ENCODE results near the gene HS6ST1.

HS6ST1 gene

DNA sequence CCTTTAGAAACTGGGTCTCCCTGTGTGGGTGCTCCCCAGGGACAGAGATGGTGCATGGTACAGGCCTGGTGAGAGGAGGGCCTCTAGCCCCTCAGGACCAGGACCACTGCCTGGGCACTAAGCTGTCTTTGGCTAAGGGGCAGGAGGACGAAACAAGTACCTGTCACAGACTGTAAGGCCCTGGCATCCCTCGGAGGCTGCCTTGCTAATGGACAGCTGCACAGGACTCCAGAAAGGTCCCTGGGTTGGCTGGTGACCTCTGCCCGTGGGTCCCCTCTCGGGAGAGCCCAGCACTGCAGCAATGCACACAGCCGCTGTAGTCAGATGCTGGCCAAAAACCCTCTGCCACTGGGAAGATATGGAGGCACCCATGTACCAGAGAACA, 14.3 kb downstream of the HS6ST1 start:
- Mint-ChIP-seq H3K4me3 (no peak overlapping the region), H3K4me1 (ENCODE audit: low read depth) (no peaks in the 10 kb centered on the region), H3K27ac (no peak overlapping the region)

DNA sequence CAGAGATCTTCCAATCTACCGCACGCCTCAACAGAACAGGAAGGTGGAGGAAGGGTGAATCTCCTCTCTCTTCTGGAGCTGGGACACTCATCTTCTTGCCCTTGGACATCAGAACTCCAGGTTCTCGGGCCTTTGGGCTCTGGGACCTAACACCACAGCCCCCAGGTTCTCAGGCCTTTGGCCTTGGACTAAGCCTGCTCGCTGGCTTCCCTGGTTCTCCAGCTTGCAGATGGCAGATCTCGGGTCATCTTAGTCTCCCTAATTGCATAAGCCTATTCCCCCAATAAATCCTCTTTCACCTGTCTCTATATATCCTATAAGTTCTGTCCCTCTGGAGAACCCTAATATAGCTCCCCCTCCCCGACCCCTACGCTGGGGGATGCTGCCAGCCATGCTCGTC, 14.8 kb downstream of the HS6ST1 start:
- H3K36me3 Mint-ChIP-seq (ENCODE audit: low read depth), result no peaks in the 10 kb centered on the region
- H3K27ac Mint-ChIP-seq, result no peak overlapping the region
- no peak overlapping the region for H3K4me3 Mint-ChIP-seq
- no peaks in the 10 kb centered on the region for H3K27me3 Mint-ChIP-seq (ENCODE audit: low read depth)
- H3K9me3 Mint-ChIP-seq, result no peaks in the 10 kb centered on the region
- H3K4me1 Mint-ChIP-seq (ENCODE audit: low read depth), result no peaks in the 10 kb centered on the region

More for the DNA sequence above, 14.3 kb downstream of the HS6ST1 start:
- H3K36me3 Mint-ChIP-seq (ENCODE audit: low read depth), result no peaks in the 10 kb centered on the region
- no peaks in the 10 kb centered on the region for H3K27me3 Mint-ChIP-seq (ENCODE audit: low read depth)
- H3K9me3 Mint-ChIP-seq, result no peaks in the 10 kb centered on the region

DNA sequence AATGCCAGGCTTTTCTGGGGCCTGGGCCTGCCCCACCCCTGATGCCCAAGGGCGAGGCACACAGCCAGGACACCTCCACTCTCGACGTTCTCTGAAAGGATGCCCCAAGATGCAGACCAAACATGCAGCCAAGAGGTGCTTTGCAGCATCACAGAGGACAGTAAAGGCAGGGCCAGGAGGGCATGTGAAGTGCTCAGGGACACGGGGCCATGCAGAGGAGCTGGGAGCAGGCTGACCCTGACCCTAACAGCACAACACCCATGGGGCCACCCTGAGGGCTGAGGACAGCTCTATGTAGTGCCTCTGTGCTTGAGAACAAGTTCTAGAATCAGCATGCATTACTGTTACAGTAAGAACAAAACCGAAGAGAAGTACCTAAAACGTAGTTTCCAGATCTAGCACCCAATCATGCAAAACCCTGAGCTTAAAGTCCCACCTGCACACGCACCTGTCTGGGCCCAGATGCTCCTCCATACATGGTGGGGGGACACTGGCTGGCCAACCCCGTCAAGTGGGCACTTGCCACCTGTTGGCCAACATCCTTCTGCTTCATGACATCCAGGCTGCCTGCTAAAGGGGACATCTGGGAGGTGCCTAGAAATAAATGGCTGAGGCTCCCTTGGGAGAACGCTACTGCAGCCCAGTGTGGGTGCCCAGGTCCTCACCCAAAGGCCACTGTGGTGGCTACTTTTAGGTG, 15.4 kb downstream of the HS6ST1 start:
- Mint-ChIP-seq H3K9me3 (no peaks in the 10 kb centered on the region), H3K27me3 (ENCODE audit: low read depth) (no peaks in the 10 kb centered on the region), H3K27ac (no peak overlapping the region), H3K4me3 (no peak overlapping the region), H3K4me1 (ENCODE audit: low read depth) (no peaks in the 10 kb centered on the region), H3K36me3 (ENCODE audit: low read depth) (no peaks in the 10 kb centered on the region)

DNA sequence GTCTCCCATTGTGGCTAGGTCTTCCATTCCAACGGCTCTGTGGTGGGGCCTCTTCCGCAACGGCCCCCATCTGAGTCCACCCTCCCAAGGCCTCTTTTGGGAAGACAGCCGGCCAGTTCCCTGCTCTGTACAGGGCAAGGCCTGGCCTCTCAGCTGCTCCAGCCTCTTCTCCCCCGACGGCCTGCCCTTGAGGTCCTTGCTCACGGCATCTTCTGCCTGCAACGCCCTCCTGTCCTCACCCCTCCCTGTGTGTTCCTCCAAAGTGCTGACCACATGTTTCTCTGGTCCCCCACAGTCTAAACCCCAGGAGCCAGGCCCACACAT, 16.0 kb downstream of the HS6ST1 start:
- H3K4me3 Mint-ChIP-seq, result no peak overlapping the region
- H3K36me3 Mint-ChIP-seq (ENCODE audit: low read depth), result no peaks in the 10 kb centered on the region
- no peak overlapping the region for H3K27ac Mint-ChIP-seq

DNA sequence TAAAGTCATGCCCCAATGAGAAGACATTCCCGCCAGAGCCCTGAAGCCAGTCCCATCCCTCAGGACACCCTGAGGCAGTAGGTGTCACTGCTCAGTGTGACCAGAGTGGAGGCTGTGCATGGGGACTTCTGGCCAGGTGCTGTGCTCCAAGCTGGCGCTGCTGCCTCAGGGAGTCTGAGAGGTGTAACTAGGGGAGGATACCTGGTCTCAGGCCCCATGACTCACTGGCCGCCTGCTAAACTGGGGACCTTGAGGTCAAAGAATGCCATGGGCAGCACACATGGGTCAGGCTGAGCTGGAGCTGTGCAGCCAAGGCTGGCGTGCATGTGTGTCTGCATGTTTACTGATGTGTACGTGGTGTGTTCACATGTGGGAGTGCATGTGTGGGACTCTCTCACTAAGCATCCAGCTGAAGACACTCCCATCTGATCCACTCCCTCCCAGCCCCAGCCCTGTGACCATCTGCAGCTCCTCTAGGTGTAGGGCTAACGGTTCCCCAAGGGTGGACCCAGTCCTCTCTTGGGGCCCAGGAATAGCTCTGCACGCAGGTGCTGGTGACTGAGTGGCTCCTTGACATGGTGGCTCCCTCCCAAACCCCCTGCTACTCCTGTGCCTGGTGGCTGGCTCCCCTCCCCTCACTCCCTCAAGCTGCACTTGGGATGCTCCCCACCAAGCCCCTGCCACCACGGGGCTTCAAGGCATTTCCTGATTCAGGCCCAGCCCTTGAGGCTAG, 16.5 kb downstream of the HS6ST1 start:
- H3K4me1 Mint-ChIP-seq (ENCODE audit: low read depth), result no peaks in the 10 kb centered on the region
- no peaks in the 10 kb centered on the region for H3K27me3 Mint-ChIP-seq (ENCODE audit: low read depth)
- H3K27ac Mint-ChIP-seq, result no peak overlapping the region
- H3K4me3 Mint-ChIP-seq, result no peak overlapping the region
- H3K36me3 Mint-ChIP-seq (ENCODE audit: low read depth), result no peaks in the 10 kb centered on the region
- H3K9me3 Mint-ChIP-seq, result no peaks in the 10 kb centered on the region

More for the DNA sequence above, 16.0 kb downstream of the HS6ST1 start:
- Mint-ChIP-seq H3K27me3 (ENCODE audit: low read depth) (no peaks in the 10 kb centered on the region), H3K4me1 (ENCODE audit: low read depth) (no peaks in the 10 kb centered on the region), H3K9me3 (no peaks in the 10 kb centered on the region)

DNA sequence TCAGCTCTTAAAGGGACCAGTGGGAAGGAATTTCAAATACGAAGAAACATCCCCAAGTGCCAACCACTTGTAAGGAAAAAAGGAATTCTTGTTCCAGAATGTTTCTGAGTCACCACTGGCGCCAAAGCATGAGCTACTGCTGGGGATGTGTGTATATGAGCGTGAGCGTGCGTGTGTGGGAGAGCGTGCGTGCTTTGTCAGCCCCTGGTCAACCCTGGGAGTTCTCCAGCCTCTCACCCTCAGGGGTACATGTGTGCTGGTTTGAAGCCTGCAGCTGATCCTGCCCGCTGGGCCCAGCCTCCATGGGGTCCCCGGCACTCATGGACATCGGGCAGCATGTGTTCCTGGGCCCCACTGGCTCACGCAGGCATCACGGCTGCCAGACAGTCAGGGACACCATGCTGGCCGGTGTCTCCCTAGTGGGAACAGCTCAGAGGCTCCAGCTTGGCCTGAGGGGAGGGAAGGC, 17.1 kb downstream of the HS6ST1 start:
- H3K27me3 Mint-ChIP-seq (ENCODE audit: low read depth), result no peaks in the 10 kb centered on the region
- H3K4me3 Mint-ChIP-seq, result no peak overlapping the region
- H3K27ac Mint-ChIP-seq, result no peak overlapping the region
- no peaks in the 10 kb centered on the region for H3K36me3 Mint-ChIP-seq (ENCODE audit: low read depth)
- no peaks in the 10 kb centered on the region for H3K9me3 Mint-ChIP-seq
- no peaks in the 10 kb centered on the region for H3K4me1 Mint-ChIP-seq (ENCODE audit: low read depth)

DNA sequence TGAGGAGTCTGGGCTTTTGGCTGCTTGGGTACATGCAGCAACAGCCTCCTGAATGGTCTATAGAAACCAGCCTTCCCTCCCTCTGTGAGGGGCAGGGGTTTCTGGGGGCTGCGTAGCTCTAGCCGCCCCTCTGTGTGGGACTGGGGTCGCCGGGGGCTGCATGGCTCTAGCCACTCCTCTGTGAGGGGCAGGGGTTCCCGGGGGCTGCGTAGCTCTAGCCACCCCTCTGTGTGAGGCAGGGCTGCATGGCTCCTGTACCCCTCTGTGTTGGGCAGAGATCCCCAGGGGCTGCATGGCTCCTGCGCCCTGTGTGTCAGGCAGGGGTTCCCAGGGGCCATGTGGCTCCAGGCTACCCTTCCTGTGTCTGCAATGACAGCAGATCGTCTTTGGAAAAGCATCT, 17.6 kb downstream of the HS6ST1 start:
- no peak overlapping the region for H3K27ac Mint-ChIP-seq
- no peaks in the 10 kb centered on the region for H3K9me3 Mint-ChIP-seq
- no peaks in the 10 kb centered on the region for H3K36me3 Mint-ChIP-seq (ENCODE audit: low read depth)
- no peak overlapping the region for H3K4me3 Mint-ChIP-seq
- H3K4me1 Mint-ChIP-seq (ENCODE audit: low read depth), result no peaks in the 10 kb centered on the region
- no peaks in the 10 kb centered on the region for H3K27me3 Mint-ChIP-seq (ENCODE audit: low read depth)

DNA sequence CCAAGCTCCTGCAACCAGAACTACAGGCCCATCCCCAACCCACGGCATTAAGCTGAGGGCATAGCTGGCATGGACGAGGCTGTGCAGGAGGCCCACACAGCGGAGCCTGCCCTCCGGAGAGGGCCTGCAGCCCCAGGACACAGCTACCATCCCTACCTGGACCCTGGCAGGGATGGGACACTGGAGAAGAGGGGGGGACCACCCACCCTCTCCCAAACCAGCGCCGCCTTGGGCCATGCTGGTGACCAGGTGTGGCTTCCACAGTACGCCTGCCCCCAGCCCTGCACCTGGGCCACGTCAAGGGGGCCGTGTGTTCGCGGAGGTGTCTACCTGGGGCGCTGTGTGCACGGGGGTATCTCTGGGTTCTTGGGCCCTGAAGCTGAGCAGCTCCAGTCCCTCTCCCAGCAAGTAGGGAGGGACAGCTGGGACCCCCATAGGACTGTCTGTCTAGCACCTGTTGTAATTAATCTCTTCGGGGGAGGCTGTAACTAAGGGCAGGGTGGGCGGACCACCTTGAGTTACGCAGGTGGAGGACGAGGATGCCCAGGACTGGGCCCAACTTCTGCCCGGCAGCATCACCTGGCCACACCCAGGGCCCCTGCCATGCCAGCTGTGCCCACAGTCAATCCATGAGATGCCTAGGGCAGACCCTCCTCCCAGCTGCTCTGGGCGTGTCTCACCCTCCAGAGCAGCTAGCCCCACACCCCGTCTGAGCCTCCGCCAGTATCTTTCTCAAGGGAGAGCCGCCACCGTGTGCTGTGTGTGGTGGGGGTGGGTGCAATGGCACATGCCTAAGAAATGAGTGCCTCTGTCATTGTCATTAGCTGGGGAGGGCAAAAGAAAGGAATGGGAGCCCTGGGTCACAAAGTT, 18.3 kb downstream of the HS6ST1 start:
- Mint-ChIP-seq H3K27me3 (ENCODE audit: low read depth) (no peaks in the 10 kb centered on the region), H3K4me1 (ENCODE audit: low read depth) (no peaks in the 10 kb centered on the region), H3K9me3 (no peaks in the 10 kb centered on the region), H3K27ac (no peak overlapping the region), H3K4me3 (no peak overlapping the region), H3K36me3 (ENCODE audit: low read depth) (no peaks in the 10 kb centered on the region)

DNA sequence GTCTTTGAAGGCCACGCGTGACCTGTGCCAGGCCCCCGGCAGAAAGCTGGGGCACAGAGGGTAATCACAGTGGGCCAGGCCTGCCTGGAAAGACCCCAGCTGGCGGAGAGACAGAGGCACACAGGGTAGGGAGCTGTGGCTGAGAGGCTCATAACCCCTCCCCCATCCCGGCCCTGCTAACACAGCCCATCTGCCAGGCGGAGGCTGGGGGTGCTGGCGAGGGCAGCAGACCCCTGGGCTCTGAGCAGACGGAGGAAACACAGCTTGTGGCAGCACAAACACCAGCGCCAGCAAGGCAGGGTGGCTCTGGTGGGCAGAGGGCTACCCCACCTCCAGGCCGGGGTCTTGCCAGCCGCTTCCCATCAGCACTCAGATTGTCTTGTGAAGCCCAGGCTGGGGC, 19.0 kb downstream of the HS6ST1 start:
- Mint-ChIP-seq H3K27ac (no peak overlapping the region), H3K36me3 (ENCODE audit: low read depth) (no peaks in the 10 kb centered on the region), H3K4me3 (no peak overlapping the region), H3K9me3 (no peaks in the 10 kb centered on the region), H3K27me3 (ENCODE audit: low read depth) (no peaks in the 10 kb centered on the region), H3K4me1 (ENCODE audit: low read depth) (no peaks in the 10 kb centered on the region)

DNA sequence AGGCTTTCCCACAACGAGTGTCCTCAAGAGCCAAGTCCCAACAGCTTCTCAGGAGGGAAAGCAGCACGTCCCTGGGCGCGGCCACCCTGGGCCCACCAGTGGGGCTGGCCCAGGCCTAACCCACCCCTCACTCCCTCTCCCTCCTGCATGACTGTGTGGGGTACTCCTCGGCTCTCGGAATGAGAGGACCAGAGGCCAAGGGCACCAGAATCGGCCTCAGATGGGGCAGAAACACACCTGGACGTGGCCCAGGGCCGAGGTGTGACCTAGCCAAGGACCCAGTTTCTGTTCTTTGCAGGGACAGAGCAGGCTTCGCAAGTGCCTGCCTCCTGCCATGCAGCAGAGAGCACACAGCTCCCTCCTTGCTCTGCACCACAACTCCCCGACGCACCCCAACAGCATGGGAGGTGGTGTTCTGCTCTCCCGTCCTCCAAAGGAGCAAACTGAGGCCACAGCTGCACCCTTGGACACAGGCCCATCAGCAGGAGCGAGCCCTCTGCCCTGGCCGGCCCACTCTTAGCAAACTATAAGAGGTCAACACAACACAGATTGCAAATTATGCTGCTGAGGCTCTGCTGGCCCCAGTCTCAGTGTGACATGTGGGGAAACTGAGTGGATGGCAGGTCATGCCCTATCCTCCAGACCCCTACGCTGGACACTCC, 19.7 kb downstream of the HS6ST1 start:
- no peaks in the 10 kb centered on the region for H3K9me3 Mint-ChIP-seq
- H3K4me3 Mint-ChIP-seq, result no peak overlapping the region
- no peaks in the 10 kb centered on the region for H3K4me1 Mint-ChIP-seq (ENCODE audit: low read depth)
- H3K36me3 Mint-ChIP-seq (ENCODE audit: low read depth), result no peaks in the 10 kb centered on the region
- H3K27me3 Mint-ChIP-seq (ENCODE audit: low read depth), result no peaks in the 10 kb centered on the region
- H3K27ac Mint-ChIP-seq, result no peak overlapping the region

DNA sequence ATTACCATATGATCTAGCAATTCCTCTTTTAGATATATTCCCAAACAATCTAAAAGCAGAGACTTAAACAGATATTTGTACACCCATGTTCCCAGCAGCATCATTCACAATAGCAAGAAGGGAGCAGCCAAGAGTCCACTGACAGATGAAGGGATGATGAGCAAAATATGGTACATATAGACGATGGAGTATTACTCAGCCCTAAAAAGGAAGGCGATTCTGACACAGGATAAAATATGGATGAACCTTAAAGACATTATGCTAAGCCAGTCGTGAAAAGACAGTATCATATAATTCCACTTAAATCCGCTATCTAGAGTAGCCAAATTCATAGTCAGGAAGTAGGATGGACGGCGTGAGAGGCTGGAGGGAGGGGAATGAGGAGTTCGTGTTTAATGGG, 20.4 kb downstream of the HS6ST1 start:
- Mint-ChIP-seq H3K9me3 (no peaks in the 10 kb centered on the region), H3K27ac (no peak overlapping the region), H3K36me3 (ENCODE audit: low read depth) (no peaks in the 10 kb centered on the region), H3K27me3 (ENCODE audit: low read depth) (no peaks in the 10 kb centered on the region), H3K4me3 (no peak overlapping the region), H3K4me1 (ENCODE audit: low read depth) (no peaks in the 10 kb centered on the region)

DNA sequence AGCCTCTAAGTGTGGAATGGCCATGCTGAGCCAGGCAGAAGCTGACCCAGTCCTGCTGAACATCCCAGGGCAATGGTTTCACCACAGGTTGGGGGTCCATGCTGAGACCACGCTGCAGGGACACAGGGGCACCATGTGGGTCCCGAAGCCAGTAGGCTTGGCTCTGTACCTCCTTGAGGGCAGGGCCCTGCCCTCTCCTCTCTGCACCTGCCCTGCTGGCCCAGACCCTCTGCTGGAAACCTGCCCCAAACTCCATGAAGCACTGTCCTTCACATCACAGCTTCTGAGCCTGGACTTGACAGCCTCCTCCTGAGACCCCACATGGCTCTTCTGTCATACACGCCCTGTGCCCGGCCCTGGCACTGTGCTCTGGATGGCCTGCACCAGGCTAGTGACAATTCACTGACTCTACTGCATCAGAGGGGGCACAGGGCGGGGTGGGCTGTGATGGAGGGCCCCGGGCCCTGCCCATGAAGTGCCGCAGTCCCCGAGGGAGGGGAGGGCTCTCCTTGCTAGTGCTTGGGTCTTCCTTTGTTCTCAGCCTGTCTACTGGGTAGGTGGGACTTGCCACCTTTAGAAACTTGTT, 24.7 kb downstream of the HS6ST1 start:
- no peaks in the 10 kb centered on the region for H3K4me1 Mint-ChIP-seq (ENCODE audit: low read depth)
- H3K27ac Mint-ChIP-seq, result no peak overlapping the region
- H3K4me3 Mint-ChIP-seq, result no peak overlapping the region

DNA sequence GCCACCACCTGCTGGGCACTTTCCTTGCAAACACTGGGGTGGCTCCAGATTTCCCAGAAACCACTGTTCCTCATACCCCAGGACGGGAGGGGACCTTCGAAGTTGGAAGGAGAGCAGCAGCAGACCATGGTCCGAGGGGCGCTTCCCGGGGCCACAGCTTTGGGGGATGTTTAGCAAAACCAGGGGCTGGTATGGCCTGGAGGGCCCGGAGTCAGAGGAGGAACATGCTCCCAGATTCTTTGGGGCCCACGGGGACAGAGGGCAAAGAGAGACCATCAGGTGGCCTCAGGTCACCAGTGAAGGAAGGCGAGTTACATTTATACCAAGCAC, 25.3 kb downstream of the HS6ST1 start:
- no peaks in the 10 kb centered on the region for H3K36me3 Mint-ChIP-seq (ENCODE audit: low read depth)
- H3K4me3 Mint-ChIP-seq, result no peak overlapping the region
- no peaks in the 10 kb centered on the region for H3K9me3 Mint-ChIP-seq
- H3K27me3 Mint-ChIP-seq (ENCODE audit: low read depth), result no peaks in the 10 kb centered on the region
- no peak overlapping the region for H3K27ac Mint-ChIP-seq
- no peaks in the 10 kb centered on the region for H3K4me1 Mint-ChIP-seq (ENCODE audit: low read depth)

More for the DNA sequence above, 24.7 kb downstream of the HS6ST1 start:
- H3K9me3 Mint-ChIP-seq, result no peaks in the 10 kb centered on the region
- H3K36me3 Mint-ChIP-seq (ENCODE audit: low read depth), result no peaks in the 10 kb centered on the region
- no peaks in the 10 kb centered on the region for H3K27me3 Mint-ChIP-seq (ENCODE audit: low read depth)
